Gastroesophageal sphincter (tissue), 3 donors: ENCODE data around the gene ASTL.

Source experiments
- EP300 ChIP-seq: sonication (generic); formaldehyde crosslinking; IDR thresholded peaks from one replicate; pipeline ENCODE4 v1.6.1; 2017; ENCODE audit warnings: antibody characterized with exemption, mild to moderate bottlenecking
- POLR2A ChIP-seq, 2 donors: fragments of 450-650 bp; IDR thresholded peaks; one replicate each; pipeline ENCODE4 v1.6.1; 2017; ENCODE audit warnings: antibody characterized with exemption in 2 of 2, mild to moderate bottlenecking in 2 of 2, moderate library complexity in 1 of 2
- POLR2AphosphoS5 ChIP-seq: sonication (generic); formaldehyde crosslinking; IDR thresholded peaks from one replicate; pipeline ENCODE4 v1.6.1; 2017; ENCODE audit warnings: antibody characterized with exemption
- TF ChIP-seq, protein P1 (sequence below), 4 experiments: fragments of 200-600 bp in 2 of 4; fragments of 450-650 bp in 2 of 4; sonication (generic) in 1 of 4; IDR thresholded peaks; one replicate each; pipeline ENCODE4 v1.5.1; 2017 to 2019; ENCODE audit warnings: antibody characterized with exemption in 4 of 4, mild to moderate bottlenecking in 2 of 4, moderate library complexity in 2 of 4

DNA sequence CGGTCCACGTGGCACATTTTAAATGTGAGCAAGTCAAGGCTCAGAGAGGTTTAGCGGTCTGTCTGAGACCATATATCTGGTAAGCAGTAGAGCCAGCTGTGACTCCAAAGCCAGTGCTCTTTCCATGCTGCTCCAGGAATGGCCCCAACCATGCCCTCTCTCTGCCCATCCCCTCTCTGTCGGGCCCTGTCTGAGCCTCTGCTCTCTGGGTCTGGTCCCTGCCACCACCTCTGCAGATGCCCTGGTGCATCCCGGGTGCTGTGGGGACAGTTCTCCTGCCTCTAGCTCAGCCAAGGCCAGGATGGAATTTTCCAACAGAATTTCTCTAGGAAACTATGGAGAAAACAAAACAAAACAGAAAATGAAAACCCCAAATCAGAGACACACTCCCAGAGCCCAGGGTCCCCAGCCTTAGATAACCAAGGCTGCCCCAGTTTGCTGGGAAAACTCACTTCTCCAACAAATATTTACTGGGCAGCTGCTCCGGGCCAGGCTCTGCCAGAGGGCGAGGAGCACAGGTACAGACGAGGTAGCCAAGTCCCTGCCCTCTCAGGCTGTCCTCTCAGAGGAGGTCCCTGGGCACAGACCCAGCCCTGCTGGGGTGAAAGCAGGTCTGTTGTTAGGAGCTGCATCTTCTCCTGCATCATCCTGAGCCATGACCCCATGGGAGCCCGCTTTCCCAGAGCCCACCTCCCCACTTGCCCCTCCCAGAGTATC is 31.2 kb downstream of the ASTL start:
- TF ChIP-seq, protein P1, sequence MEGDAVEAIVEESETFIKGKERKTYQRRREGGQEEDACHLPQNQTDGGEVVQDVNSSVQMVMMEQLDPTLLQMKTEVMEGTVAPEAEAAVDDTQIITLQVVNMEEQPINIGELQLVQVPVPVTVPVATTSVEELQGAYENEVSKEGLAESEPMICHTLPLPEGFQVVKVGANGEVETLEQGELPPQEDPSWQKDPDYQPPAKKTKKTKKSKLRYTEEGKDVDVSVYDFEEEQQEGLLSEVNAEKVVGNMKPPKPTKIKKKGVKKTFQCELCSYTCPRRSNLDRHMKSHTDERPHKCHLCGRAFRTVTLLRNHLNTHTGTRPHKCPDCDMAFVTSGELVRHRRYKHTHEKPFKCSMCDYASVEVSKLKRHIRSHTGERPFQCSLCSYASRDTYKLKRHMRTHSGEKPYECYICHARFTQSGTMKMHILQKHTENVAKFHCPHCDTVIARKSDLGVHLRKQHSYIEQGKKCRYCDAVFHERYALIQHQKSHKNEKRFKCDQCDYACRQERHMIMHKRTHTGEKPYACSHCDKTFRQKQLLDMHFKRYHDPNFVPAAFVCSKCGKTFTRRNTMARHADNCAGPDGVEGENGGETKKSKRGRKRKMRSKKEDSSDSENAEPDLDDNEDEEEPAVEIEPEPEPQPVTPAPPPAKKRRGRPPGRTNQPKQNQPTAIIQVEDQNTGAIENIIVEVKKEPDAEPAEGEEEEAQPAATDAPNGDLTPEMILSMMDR (IDR thresholded peaks at IDR 0.05): no peak
- TF ChIP-seq POLR2A (IDR thresholded peaks at IDR 0.05) (no peak), EP300 (no peak), POLR2AphosphoS5 (no peak)
